ENCODE data around the gene KIAA1958.

- TF ChIP-seq, protein P1, sequence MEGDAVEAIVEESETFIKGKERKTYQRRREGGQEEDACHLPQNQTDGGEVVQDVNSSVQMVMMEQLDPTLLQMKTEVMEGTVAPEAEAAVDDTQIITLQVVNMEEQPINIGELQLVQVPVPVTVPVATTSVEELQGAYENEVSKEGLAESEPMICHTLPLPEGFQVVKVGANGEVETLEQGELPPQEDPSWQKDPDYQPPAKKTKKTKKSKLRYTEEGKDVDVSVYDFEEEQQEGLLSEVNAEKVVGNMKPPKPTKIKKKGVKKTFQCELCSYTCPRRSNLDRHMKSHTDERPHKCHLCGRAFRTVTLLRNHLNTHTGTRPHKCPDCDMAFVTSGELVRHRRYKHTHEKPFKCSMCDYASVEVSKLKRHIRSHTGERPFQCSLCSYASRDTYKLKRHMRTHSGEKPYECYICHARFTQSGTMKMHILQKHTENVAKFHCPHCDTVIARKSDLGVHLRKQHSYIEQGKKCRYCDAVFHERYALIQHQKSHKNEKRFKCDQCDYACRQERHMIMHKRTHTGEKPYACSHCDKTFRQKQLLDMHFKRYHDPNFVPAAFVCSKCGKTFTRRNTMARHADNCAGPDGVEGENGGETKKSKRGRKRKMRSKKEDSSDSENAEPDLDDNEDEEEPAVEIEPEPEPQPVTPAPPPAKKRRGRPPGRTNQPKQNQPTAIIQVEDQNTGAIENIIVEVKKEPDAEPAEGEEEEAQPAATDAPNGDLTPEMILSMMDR (IDR thresholded peaks at IDR 0.05) = no peak
- no peak for TF ChIP-seq POLR2A (IDR thresholded peaks at IDR 0.05)
- no peak for TF ChIP-seq POLR2AphosphoS5 (IDR thresholded peaks at IDR 0.05)
Measured at GRCh38 chr9:112570671-112571167, 84.1 kb downstream of the KIAA1958 start.

All from sigmoid colon (tissue), 4 donors.